HG03354 (cell line): ENCODE data around the gene API5.
A peak's percentile ranks its signal among the peaks of the same experiment; 100 is the strongest.
"Not testable (repeated sequence)": the region's sequence is repeated elsewhere in the genome, so short reads cannot be mapped to it uniquely, and the experiment has no call there.

Source experiments
- ATAC-seq: cut with Tn5 transposase; IDR thresholded peaks from one replicate; pipeline ENCODE4 v1.9.1; 2021; ENCODE audit warnings: mild to moderate bottlenecking; ENCODE audit not compliant: unreplicated experiment, poor library complexity, severe bottlenecking

API5 gene

GRCh38 chr11:43311791-43312607 is at the start of gene API5:
Gene API5, plus strand, starts transcription at chr11:43311996. Its CDS starts 132 bp downstream, at chr11:43312128.
- ATAC-seq, result peak; percentile 97

GRCh38 chr11:43267856-43268580 is 43.8 kb upstream of the API5 start:
- no peak for ATAC-seq

GRCh38 chr11:43268786-43269185 is 43.0 kb upstream of the API5 start:
- ATAC-seq, result no peak

DNA sequence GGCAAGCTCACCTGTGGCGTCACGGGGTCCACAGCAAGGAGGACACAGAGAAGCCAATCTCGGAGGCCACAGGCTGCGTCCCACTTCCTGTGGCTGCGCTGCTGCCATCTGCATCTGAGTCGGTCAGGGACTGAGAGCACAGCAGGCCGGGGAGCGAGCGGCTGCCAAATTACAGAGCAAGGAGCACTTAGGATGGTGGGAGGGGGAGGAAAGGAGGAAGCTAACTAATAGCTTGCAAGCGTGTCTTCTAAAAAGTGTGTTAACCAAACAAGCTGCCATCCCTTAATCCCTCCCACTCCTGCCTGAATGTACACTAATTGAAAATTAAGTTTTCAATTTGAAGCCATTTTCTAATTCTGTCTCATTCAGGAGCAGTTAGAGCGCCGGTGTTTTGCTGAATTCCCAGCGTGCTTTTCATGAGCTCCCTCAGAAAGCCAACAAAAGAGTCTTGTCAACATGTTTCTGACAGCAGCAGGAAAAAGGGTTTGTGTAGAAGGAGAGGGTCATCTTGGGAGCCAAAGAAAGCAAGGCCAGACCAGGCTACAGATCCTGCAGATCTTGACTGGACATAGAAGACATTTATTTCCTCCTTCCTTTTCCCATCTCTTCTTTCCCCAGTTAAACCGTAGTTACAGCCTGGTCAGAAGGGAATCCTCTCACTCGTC is 42.4 kb upstream of the API5 start:
- ATAC-seq, result no peak

GRCh38 chr11:43270468-43270867 is 41.3 kb upstream of the API5 start:
- ATAC-seq, result no peak

DNA sequence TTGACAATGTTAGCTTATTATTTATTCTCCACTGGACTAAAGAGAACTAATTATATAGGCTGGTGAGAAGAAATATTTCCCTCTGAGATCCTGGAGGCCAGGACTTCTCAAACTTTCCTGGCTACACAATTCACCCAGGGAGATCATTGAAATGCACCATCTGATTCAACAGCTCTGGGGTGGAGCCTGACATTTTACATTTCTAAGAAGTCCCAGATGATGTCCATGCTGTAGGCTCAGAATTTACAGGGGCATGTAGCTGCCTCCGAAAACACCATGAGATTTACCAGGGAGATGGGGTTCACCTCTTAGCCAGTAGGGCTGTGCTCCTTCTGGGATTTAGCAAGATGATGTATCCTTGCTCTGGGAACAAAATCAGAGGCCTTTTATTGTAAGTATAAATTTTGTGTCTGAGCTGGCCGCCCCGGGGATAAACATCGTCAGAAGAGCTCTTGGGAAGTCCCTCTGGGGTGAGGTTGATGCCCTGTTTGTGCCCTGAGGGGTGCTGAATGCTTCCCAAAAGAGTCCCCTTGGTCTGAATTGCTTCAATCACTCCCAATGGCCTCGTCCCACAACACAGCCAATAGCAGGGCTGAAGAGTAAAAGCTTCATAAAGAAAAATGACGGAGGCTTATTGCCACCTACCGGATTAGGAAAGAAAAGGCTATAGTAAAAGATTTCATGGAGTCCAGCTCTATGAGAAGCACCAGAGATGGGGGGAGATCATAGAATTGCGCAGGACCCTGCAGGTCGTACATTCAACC is 33.4 kb upstream of the API5 start:
- ATAC-seq, result peak; percentile 58

DNA sequence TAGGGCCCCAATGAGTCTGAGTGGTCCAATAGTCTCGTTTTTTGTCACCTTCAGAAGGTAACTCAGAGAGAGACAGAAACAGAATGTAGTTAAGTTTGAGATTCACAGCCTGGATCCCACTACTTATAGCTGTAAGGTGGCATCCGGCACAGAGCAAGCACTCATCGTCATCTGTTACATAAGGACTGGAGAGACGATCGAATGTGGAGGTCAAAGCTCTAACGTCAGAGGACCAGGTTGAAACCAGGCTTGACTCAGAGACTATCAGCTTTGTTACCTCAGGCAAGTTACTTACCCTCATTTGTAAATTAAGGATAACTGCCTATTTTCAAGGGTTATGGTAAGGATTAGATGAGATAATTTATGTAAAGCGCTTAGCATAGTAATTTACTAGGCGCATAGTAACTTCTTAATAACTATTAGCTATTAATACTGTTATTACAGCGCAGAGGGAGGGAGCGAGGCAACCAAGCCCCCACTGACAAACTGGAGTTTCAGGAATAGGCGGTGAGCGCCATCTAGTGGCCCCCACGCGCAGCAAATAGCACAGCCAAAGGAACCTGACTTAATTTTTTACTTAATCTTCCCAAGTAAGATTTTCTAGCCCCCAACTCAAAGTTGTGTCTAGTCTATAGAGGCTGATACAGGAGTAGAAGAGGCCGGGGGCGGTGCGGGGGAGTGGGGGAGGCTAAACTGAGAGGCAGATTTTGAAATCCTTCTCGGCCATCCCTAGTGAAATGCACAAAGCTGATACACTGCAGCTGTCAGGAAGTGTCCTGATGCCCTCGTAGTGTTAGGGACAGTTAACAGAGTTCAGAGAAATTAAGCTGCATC is 29.0 kb upstream of the API5 start:
- ATAC-seq, result peak; percentile 85

DNA sequence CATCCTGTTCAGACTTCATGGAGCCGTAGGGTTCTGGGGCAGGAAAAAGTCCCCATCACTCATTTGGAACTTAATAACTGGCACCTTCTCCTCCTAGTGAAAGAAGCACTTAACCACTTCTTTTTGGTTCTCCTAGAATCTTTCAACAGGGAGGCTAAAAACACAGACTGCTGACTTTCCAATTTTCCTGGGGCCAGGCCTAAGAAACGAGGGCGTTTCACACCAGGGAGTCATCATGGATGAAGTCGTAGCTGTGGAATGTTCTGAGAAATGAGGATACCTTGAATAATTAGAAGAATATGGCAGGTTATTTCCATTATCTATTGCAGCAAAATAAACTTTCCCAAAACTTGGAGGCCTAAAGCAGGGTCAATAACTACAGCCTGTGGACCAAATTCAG is 26.0 kb upstream of the API5 start:
- ATAC-seq, result no peak

GRCh38 chr11:43289368-43289767 is 22.4 kb upstream of the API5 start:
- ATAC-seq, result no peak

GRCh38 chr11:43298397-43298796 is 13.4 kb upstream of the API5 start:
- ATAC-seq, result no peak

DNA sequence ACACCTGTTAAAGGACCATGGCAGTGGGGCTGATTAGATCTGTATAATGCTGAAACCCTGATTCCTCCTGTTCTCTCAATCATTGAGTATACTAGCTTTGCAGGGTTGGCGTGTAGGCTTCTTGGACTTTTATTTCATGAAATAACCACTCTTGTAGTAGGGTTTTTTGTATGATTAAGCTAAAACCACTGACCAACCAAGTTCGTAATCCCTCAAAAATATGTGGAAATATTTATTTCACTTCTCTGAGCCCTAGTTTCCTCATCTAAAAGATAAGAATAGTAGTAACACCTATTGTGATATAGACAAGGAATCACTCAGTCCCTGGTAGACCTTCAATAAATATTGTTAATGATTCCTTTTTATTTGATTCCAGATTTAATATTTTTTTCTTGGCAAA is 4.2 kb downstream of the API5 start:
- ATAC-seq, result no peak

DNA sequence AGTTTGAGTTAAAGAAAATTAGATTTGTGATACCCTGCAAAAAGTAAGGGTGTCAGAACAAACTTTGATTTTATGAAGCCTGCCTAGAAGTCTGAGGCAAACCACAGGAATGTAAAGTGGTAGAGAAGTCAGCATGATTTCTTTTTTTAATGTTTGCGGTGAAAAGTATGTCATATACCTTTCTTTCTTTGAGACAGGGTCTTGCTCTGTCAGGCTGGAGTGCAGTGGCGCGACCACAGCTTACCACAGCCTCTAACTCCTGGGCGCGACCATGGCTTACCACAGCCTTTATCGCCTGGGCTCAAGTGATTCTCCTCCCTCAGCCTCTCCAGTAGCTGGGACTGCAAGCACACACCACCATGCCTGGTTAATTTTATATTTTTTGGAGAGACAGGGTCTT is 4.7 kb downstream of the API5 start:
- ATAC-seq, result no peak

DNA sequence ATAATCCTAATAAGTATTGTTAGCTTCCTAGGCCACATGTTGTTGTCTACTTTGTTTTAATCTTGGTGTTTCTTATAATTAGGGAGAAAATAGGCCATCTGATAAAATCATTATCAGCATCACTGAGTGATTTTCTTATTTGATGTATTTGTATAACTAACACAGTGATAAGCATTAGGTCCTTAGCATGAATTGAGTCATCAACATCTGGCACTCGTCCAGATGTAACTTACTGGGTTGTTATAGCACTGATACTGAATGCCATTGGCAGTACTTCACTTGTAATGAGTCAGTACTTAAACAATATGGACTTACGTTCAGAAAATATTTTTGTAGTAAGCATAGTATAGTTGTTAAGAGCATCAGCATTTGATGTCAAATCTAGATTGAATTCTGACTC is 16.2 kb downstream of the API5 start:
- no peak for ATAC-seq

DNA sequence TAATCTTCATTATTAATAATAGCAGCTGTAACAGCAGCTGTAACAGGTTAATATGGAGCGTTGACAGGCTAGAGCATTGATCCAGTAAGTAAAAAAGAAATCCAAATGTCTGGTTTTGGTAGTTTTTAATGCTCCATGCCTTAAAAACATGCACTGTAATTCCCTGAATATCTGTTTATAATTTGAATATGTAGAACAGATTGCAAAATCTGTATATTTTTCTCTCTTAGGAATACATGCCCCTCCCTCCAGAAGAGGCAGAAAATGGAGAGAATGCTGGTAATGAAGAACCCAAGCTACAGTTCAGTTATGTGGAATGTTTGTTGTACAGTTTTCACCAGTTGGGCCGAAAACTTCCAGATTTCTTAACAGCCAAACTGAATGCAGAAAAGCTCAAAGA is 16.7 kb downstream of the API5 start:
- ATAC-seq, result no peak

- ATAC-seq, result no peak
These were observed 29.4 kb downstream of the API5 start for GRCh38 chr11:43341159-43341558.

DNA sequence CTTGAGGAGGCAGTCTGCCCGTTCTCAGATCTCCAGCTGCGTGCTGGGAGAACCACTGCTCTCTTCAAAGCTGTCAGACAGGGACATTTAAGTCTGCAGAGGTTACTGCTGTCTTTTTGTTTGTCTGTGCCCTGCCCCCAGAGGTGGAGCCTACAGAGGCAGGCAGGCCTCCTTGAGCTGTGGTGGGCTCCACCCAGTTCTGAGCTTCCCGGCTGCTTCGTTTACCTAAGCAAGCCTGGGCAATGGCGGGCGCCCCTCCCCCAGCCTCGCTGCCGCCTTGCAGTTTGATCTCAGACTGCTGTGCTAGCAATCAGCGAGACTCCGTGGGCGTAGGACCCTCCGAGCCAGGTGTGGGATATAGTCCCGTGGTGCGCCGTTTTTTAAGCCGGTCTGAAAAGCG is 39.6 kb downstream of the API5 start:
- ATAC-seq, result not testable (repeated sequence)

GRCh38 chr11:43354311-43354710 is 42.5 kb downstream of the API5 start:
- no peak for ATAC-seq

DNA sequence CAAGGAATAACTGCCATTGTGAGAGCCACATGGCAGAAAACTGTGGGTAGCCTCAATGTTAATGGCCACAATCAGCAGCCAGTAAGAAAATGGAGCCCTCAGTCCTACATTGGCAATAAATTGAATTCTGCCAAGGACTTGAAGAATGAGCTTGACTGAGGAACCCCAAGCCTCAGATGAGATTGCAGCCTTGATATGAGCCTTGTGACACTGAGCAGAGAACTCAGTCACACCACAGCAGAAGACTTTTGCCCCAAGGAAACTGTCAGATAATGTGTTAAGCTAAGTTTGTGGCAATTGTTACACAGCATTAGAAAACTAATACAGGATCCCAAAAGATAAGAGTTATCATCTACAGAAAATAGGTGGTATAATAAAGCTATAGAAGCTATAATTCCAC is 44.5 kb downstream of the API5 start:
- ATAC-seq, result no peak

DNA sequence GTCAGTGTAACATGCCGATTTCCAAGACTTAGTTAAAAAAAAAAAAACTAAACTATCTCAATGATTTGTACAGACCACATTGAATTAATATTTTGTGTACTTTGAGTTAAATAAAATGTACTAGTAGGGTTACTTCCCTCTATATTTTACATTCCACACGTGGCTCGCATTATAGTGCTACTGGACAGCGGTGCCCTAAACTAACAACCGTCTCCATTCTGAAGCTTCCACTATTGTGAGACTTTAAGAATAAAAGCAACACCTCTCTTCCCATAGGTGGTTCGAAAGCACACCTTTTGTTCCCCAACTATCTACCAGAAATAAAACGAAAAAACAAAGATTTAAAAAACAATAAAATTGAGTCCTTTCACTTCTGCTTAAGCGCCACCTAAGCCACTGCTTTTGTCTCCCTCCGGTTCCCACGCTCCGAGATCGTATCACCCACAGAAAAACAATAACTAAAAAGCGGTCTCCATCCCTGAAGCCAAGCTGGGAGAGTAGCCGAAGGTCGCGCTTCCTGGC is 46.5 kb downstream of the API5 start:
- ATAC-seq, result no peak
